K562 (cell line): ENCODE results near the gene FAM180B. TPM values are rescaled to one million over a fixed set of nuclear protein-coding genes. Genes with fewer than 3 reads are reported as not detected.

Experiments
- ATAC-seq: fragments of 200-7000 bp; cut with Tn5 transposase; 3 replicates; pipeline ENCODE4 v1.9.1; 2020; ENCODE audit warnings: moderate library complexity
- BruUV-seq: library from RNA; stranded (reverse); fragments of 400-500 nt; replicated peaks from 2 replicates; lab custom pipeline; 2021; lab: Mats Ljungman, UMichigan
- CTCF ChIA-PET: fragments of 300-600 bp; formaldehyde crosslinking; extraction: SDS; loops from one replicate; lab custom pipeline; 2021; ENCODE audit warnings: low intra/inter-chr PET ratio; lab: Yijun Ruan, JAX
- POLR2A ChIA-PET: fragments of 300-600, 350-650 bp; sonication (Branson Sonifier 250); formaldehyde crosslinking; extraction: SDS; loops from one replicate; lab custom pipeline; 2021; ENCODE audit warnings: antibody characterized with exemption, inconsistent platforms; lab: Yijun Ruan, JAX
- DNase-seq, 4 experiments: peaks; one replicate each; pipeline versions ENCODE4 v3.0.0 to v3.0.0-alpha.2; 2011 to 2018; ENCODE audit warnings: low spot score in 3 of 4, mixed read lengths in 3 of 4; ENCODE audit errors: extremely low read depth in 1 of 4
- FAIRE-seq: peaks from 2 replicates; lab custom pipeline; 2011; peaks lifted over from hg19 to GRCh38; lab: Jason Lieb, UNC
- H2AFZ ChIP-seq: 2 replicates; pipeline ENCODE4 v1.6.0; 2011; ENCODE audit warnings: low read depth, low read length, control low read depth, inconsistent platforms
- H3K27ac ChIP-seq: fragments of 200-600 bp; 3 replicates; pipeline ENCODE4 v1.8.0; 2011; ENCODE audit warnings: low read depth, mild to moderate bottlenecking, control low read depth, inconsistent platforms, low read length, moderate library complexity, mixed read lengths; ENCODE audit errors: extremely low read depth
- H3K27me3 ChIP-seq, 2 experiments: fragments of 300-600 bp in 1 of 2; 2 replicates in 1 of 2; 3 replicates in 1 of 2; pipeline versions ENCODE4 v1.6.0 to v1.8.0; 2011; ENCODE audit warnings: inconsistent platforms in 2 of 2, low read length in 2 of 2, mild to moderate bottlenecking in 1 of 2, mixed read lengths in 1 of 2, moderate library complexity in 1 of 2; ENCODE audit not compliant: control insufficient read depth in 2 of 2, insufficient read depth in 2 of 2
- H3K36me3 ChIP-seq: fragments of 300-600 bp; 3 replicates; pipeline ENCODE4 v1.8.0; 2011; ENCODE audit warnings: mild to moderate bottlenecking, low read length, inconsistent platforms; ENCODE audit not compliant: control insufficient read depth, insufficient read depth
- H3K4me1 ChIP-seq, 2 experiments: fragments of 200-600 bp in 1 of 2; replicated peaks in 1 of 2; 2 replicates in 1 of 2; 3 replicates in 1 of 2; pipeline versions ENCODE4 v1.5.1 to v1.8.0; 2011; ENCODE audit warnings: inconsistent platforms in 2 of 2, low read length in 2 of 2, mild to moderate bottlenecking in 1 of 2, mixed read lengths in 1 of 2, moderate library complexity in 1 of 2; ENCODE audit not compliant: control insufficient read depth in 2 of 2, insufficient read depth in 2 of 2
- H3K4me2 ChIP-seq: 2 replicates; pipeline ENCODE4 v1.6.1; 2011; ENCODE audit warnings: low read length, control low read depth, inconsistent platforms, mixed read lengths; ENCODE audit not compliant: insufficient read depth
- H3K4me3 ChIP-seq: fragments of 200-600 bp; sonication (generic), shearing (Covaris generic); 2 replicates; pipeline ENCODE4 v1.5.1; 2016; ENCODE audit warnings: control low read depth, inconsistent platforms
- H3K79me2 ChIP-seq: fragments of 200-600 bp; 3 replicates; pipeline ENCODE4 v1.8.0; 2011; ENCODE audit warnings: low read length, inconsistent platforms; ENCODE audit not compliant: control insufficient read depth, insufficient read depth
- H3K9ac ChIP-seq, 2 experiments: 2 replicates each; pipeline versions ENCODE4 v1.6.0 to v1.6.1; 2011; ENCODE audit warnings: low read depth in 2 of 2, low read length in 2 of 2, control low read depth in 1 of 2, inconsistent platforms in 1 of 2, mild to moderate bottlenecking in 1 of 2, mixed read lengths in 1 of 2; ENCODE audit not compliant: insufficient read depth in 1 of 2
- H3K9me1 ChIP-seq: one replicate; pipeline ENCODE4 v1.6.0; 2011; ENCODE audit warnings: inconsistent platforms, mild to moderate bottlenecking, low read length, moderate library complexity; ENCODE audit not compliant: control insufficient read depth, insufficient read depth
- H3K9me3 ChIP-seq: replicated peaks from 2 replicates; pipeline ENCODE4 v1.5.1; 2011; ENCODE audit warnings: low read depth, low read length, inconsistent platforms; ENCODE audit not compliant: control insufficient read depth, insufficient read depth
- H4K20me1 ChIP-seq: replicated peaks from 2 replicates; pipeline ENCODE4 v1.6.1; 2011; ENCODE audit warnings: low read length, inconsistent platforms, mixed read lengths; ENCODE audit not compliant: control insufficient read depth, insufficient read depth
- CBX1 ChIP-seq: sonication (generic); IDR thresholded peaks from 2 replicates; pipeline ENCODE4 v1.6.1; 2016; ENCODE audit warnings: antibody characterized with exemption, low read depth, mild to moderate bottlenecking
- CCNT2 ChIP-seq: IDR thresholded peaks from 2 replicates; pipeline ENCODE4 v1.6.1; 2011; ENCODE audit warnings: borderline replicate concordance, low read depth, mild to moderate bottlenecking, moderate library complexity, mixed read lengths, low read length; ENCODE audit not compliant: insufficient read length; ENCODE audit errors: extremely low read depth
- HDAC6 ChIP-seq: IDR thresholded peaks from 2 replicates; pipeline ENCODE4 v1.6.1; 2012; ENCODE audit warnings: low read depth, mild to moderate bottlenecking, control low read depth, inconsistent platforms, low read length, moderate library complexity
- NCOA2 ChIP-seq, 2 experiments: fragments of 450-650 bp; IDR thresholded peaks; 2 replicates each; pipeline ENCODE4 v1.6.1; 2018; ENCODE audit warnings: mild to moderate bottlenecking in 2 of 2, moderate library complexity in 1 of 2; ENCODE audit not compliant: partially characterized antibody in 2 of 2
- PKNOX1 ChIP-seq: fragments of 450-650 bp; IDR thresholded peaks from 2 replicates; pipeline ENCODE4 v1.6.1; 2016
- POLR3G ChIP-seq: IDR thresholded peaks from 2 replicates; pipeline ENCODE4 v1.6.1; 2011; ENCODE audit not compliant: insufficient read length, insufficient replicate concordance; ENCODE audit errors: extremely low read depth
- RBM25 ChIP-seq: fragments of 200-400 bp; formaldehyde crosslinking; IDR thresholded peaks from 2 replicates; pipeline ENCODE4 v1.6.1; 2018; ENCODE audit warnings: low read length, low read depth, moderate library complexity; ENCODE audit not compliant: severe bottlenecking
- RBM39 ChIP-seq: fragments of 200-400 bp; formaldehyde crosslinking; optimal IDR thresholded peaks from 2 replicates; pipeline ENCODE3; 2018; ENCODE audit warnings: low read depth, low read length
- SIN3A ChIP-seq, 2 experiments: fragments of 150-350 bp in 1 of 2; IDR thresholded peaks; 2 replicates each; pipeline ENCODE4 v1.6.1; 2011 to 2016; ENCODE audit warnings: borderline replicate concordance in 2 of 2, low read depth in 2 of 2, low read length in 2 of 2, mild to moderate bottlenecking in 2 of 2, moderate library complexity in 2 of 2; ENCODE audit not compliant: control insufficient read depth in 1 of 2
- SIX5 ChIP-seq, 2 experiments: IDR thresholded peaks; 2 replicates each; pipeline ENCODE4 v1.6.1; 2011; ENCODE audit warnings: low read length in 2 of 2, borderline replicate concordance in 1 of 2, low read depth in 1 of 2, mild to moderate bottlenecking in 1 of 2, moderate library complexity in 1 of 2; ENCODE audit not compliant: insufficient read depth in 1 of 2
- TAF1 ChIP-seq: IDR thresholded peaks from 2 replicates; pipeline ENCODE4 v1.6.1; 2011; ENCODE audit warnings: mild to moderate bottlenecking, low read length, moderate library complexity; ENCODE audit not compliant: insufficient read depth, control insufficient read depth, severe bottlenecking; ENCODE audit errors: extremely low read depth
- TARDBP ChIP-seq: fragments of 450-650 bp; IDR thresholded peaks from 2 replicates; pipeline ENCODE4 v1.6.1; 2016
- TCFL5 ChIP-seq: fragments of 250-450 bp; sonication (Bioruptor Pico); conservative IDR thresholded peaks from 2 replicates; pipeline ENCODE4 v1.6.1; 2021; ENCODE audit warnings: mild to moderate bottlenecking, moderate library complexity, matching md5 sums
- U2AF2 ChIP-seq: fragments of 200-400 bp; formaldehyde crosslinking; optimal IDR thresholded peaks from 2 replicates; pipeline ENCODE3; 2017; ENCODE audit warnings: low read depth, mild to moderate bottlenecking, low read length
- WGBS: fragments of 100-300 bp; shearing (Covaris generic); methylation state at CpG from one replicate; pipeline ENCODE4 v1.1.6; 2016; ENCODE audit warnings: low coverage, mixed read lengths; ENCODE audit not compliant: insufficient coverage; ENCODE audit errors: missing lambda C conversion rate; 5-methylcytosine and 5-hydroxymethylcytosine counted together
- in situ Hi-C: fragments of 300-500 bp; cut with MboI; formaldehyde crosslinking; loops from 4 replicates; pipeline ENCODE4 v1.15.0; 2018; ENCODE audit warnings: inconsistent platforms, mixed read lengths
- intact Hi-C: fragments of 100-400 bp; cut with micrococcal nuclease; formaldehyde crosslinking; loops from 2 replicates; pipeline ENCODE4 v1.14.2; 2022
- polyA plus RNA-seq, 8 experiments: library from polyadenylated mRNA; depleted of rRNA in 4 of 8; stranded (reverse) in 5 of 8; unstranded in 3 of 8; fragments of >200 nt; fragmentation: Nextera tagmentation in 2 of 8; fragmentation: Illumina TruSeq in 1 of 8; extraction: Ambion mirVana in 2 of 8; extraction: Trizol in 1 of 8; gene quantifications; 2 replicates each; pipeline versions ENCODE4 v1.2.1 to v1.2.3, GENCODE V29; 2011 to 2014; ENCODE audit warnings: inconsistent platforms in 1 of 8, missing spikeins in 1 of 8
- total RNA-seq, 7 experiments: library from RNA; depleted of rRNA in 6 of 7; stranded (reverse); fragments of >200 nt in 6 of 7; fragmentation: Illumina TruSeq in 2 of 7; extraction: Trizol in 2 of 7; gene quantifications; 2 replicates each; pipeline versions ENCODE4 v1.2.1 to v1.2.3, GENCODE V29; 2011 to 2021; ENCODE audit warnings: low replicate concordance in 1 of 7
- TF ChIP-seq, protein P1 (sequence below): sonication (generic); formaldehyde crosslinking; IDR thresholded peaks from 2 replicates; pipeline ENCODE4 v1.8.0; 2022; ENCODE audit warnings: mild to moderate bottlenecking, missing genetic modification reagents
- TF ChIP-seq, protein P2 (sequence below): sonication (generic); formaldehyde crosslinking; IDR thresholded peaks from 2 replicates; pipeline ENCODE4 v1.9.0; 2022; ENCODE audit warnings: mild to moderate bottlenecking, missing genetic modification reagents

FAM180B gene
- total and polyA plus RNA-seq, 9 of the 15 experiments (the other 6 are each of a cell fraction or from before 2014, with no cell fraction given), result 0.05 to 0.14 TPM; not detected in 7

- H3K9me1 ChIP-seq, result peaks cover 6% of the 10 kb centered on the region
- ChIA-PET POLR2A (interaction anchor here (0.5 to 3.8 kb wide), 7 partner anchors 12 to 1184 kb away, joined by 3 to 28 read pairs (median 4); partner anchors contain the start of gene PTPMT1), CTCF (interaction anchor here (0.6 kb wide), 2 partner anchors 98 to 146 kb away, joined by 4 to 6 read pairs; no protein-coding TSS in a partner anchor)
- FAIRE-seq (no peak), ATAC-seq (peak; percentile 7), DNase-seq (no peak)
- WGBS, result 35% methylated on average over 9 of the region's 9 CpGs
- H3K79me2 ChIP-seq, result peaks cover 46% of the 10 kb centered on the region
- peaks cover 24% of the 10 kb centered on the region for H3K36me3 ChIP-seq
- H3K4me3 ChIP-seq, result peak overlapping the region; percentile 100
- H3K4me1 ChIP-seq, result peaks cover 11 to 18% of the 10 kb centered on the region in 2 experiments; a peak in 4 of 5 replicates
- H3K27me3 ChIP-seq, result no peaks in the 10 kb centered on the region
- intact Hi-C loops, result loop anchor here (5.0 kb wide), 1 partner anchor 41 kb away; no protein-coding TSS in a partner anchor
- BruUV-seq, result no TSS peak
- H2AFZ ChIP-seq, result peak overlapping the region; percentile 95
- H4K20me1 ChIP-seq, result peaks cover 12% of the 10 kb centered on the region
- no peaks in the 10 kb centered on the region for H3K9me3 ChIP-seq
- H3K4me2 ChIP-seq, result peak overlapping the region; percentile 96
- H3K27ac ChIP-seq, result peak overlapping the region; percentile 15; the same call in 1 of the 3 replicates
- in situ Hi-C loops, result no loop called here
- H3K9ac ChIP-seq, result peak overlapping the region; percentile 86 to 92; a peak in 3 of 4 replicates
- TF ChIP-seq TAF1, result no peak
- TF ChIP-seq CBX1, result no peak
- TF ChIP-seq RBM39, result peak; percentile 42
- TF ChIP-seq SIN3A (IDR thresholded peaks at IDR 0.05; ENCODE audit: borderline replicate concordance in 2 of 2, control insufficient read depth in 1 of 2, low read depth in 2 of 2, low read length in 2 of 2), result no peak
- no peak for TF ChIP-seq RBM25
- TF ChIP-seq, protein P1, sequence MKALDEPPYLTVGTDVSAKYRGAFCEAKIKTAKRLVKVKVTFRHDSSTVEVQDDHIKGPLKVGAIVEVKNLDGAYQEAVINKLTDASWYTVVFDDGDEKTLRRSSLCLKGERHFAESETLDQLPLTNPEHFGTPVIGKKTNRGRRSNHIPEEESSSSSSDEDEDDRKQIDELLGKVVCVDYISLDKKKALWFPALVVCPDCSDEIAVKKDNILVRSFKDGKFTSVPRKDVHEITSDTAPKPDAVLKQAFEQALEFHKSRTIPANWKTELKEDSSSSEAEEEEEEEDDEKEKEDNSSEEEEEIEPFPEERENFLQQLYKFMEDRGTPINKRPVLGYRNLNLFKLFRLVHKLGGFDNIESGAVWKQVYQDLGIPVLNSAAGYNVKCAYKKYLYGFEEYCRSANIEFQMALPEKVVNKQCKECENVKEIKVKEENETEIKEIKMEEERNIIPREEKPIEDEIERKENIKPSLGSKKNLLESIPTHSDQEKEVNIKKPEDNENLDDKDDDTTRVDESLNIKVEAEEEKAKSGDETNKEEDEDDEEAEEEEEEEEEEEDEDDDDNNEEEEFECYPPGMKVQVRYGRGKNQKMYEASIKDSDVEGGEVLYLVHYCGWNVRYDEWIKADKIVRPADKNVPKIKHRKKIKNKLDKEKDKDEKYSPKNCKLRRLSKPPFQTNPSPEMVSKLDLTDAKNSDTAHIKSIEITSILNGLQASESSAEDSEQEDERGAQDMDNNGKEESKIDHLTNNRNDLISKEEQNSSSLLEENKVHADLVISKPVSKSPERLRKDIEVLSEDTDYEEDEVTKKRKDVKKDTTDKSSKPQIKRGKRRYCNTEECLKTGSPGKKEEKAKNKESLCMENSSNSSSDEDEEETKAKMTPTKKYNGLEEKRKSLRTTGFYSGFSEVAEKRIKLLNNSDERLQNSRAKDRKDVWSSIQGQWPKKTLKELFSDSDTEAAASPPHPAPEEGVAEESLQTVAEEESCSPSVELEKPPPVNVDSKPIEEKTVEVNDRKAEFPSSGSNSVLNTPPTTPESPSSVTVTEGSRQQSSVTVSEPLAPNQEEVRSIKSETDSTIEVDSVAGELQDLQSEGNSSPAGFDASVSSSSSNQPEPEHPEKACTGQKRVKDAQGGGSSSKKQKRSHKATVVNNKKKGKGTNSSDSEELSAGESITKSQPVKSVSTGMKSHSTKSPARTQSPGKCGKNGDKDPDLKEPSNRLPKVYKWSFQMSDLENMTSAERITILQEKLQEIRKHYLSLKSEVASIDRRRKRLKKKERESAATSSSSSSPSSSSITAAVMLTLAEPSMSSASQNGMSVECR, result no peak
- TF ChIP-seq TARDBP, result no peak
- TF ChIP-seq, protein P2, sequence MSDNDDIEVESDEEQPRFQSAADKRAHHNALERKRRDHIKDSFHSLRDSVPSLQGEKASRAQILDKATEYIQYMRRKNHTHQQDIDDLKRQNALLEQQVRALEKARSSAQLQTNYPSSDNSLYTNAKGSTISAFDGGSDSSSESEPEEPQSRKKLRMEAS (CRISPR knock-in tag), result peak; percentile 11; the same call in 1 of the 2 replicates
- TF ChIP-seq POLR3G, result no peak
- TF ChIP-seq U2AF2, result no peak
- TF ChIP-seq TCFL5, result no peak
- peak in 1 of 2 experiments; percentile 56 for TF ChIP-seq NCOA2 (IDR thresholded peaks at IDR 0.05; ENCODE audit: partially characterized antibody in 2 of 2)
- no peak for TF ChIP-seq SIX5 (IDR thresholded peaks at IDR 0.05; ENCODE audit: borderline replicate concordance in 1 of 2, insufficient read depth in 1 of 2, low read depth in 1 of 2, low read length in 2 of 2)
- no peak for TF ChIP-seq CCNT2
- TF ChIP-seq HDAC6, result no peak
- TF ChIP-seq PKNOX1, result 0 out of 2 replicates have a peak, but pooled peaks have one; percentile 24
Observed at GRCh38 chr11:47553406-47553743, 33.1 kb upstream of the FAM180B start.
